DND-41 (cell line): Measurements from ENCODE around the gene TMED5.

Experiments
- ATAC-seq: fragments of 200-7000 bp; cut with Tn5 transposase; 3 replicates; pipeline ENCODE4 v1.9.1; 2021; ENCODE audit warnings: low read depth; ENCODE audit not compliant: insufficient read depth
- DNase-seq: peaks from one replicate; pipeline ENCODE4 v3.0.0-alpha.2; 2020
- H2AFZ ChIP-seq: 2 replicates; pipeline ENCODE4 v1.6.0; 2012; ENCODE audit warnings: low read depth, low read length
- H3K27ac ChIP-seq: 2 replicates; pipeline ENCODE4 v1.5.1; 2012; ENCODE audit warnings: low read length, inconsistent platforms
- H3K27me3 ChIP-seq: fragments of 200-600 bp; sonication (generic); 2 replicates; pipeline ENCODE4 v1.6.0; 2012; ENCODE audit warnings: low read length, mild to moderate bottlenecking, inconsistent platforms; ENCODE audit not compliant: insufficient read depth, poor library complexity
- H3K36me3 ChIP-seq: 2 replicates; pipeline ENCODE4 v1.5.1; 2012; ENCODE audit warnings: low read length, inconsistent platforms; ENCODE audit not compliant: insufficient read depth
- H3K4me1 ChIP-seq: 2 replicates; pipeline ENCODE4 v1.5.1; 2012; ENCODE audit warnings: mild to moderate bottlenecking, low read length; ENCODE audit not compliant: insufficient read depth
- H3K4me2 ChIP-seq: 2 replicates; pipeline ENCODE4 v1.6.0; 2012; ENCODE audit warnings: mild to moderate bottlenecking, moderate library complexity, low read length, inconsistent platforms; ENCODE audit not compliant: insufficient read depth
- H3K4me3 ChIP-seq, 2 experiments: fragments of 200-600 bp in 1 of 2; shearing (Covaris generic) in 1 of 2; 2 replicates each; pipeline ENCODE4 v1.5.1; 2012 to 2016; ENCODE audit warnings: inconsistent platforms in 2 of 2, low read length in 2 of 2, mild to moderate bottlenecking in 2 of 2, low read depth in 1 of 2, moderate library complexity in 1 of 2
- H3K79me2 ChIP-seq: 2 replicates; pipeline ENCODE4 v1.6.0; 2012; ENCODE audit warnings: low read length, inconsistent platforms; ENCODE audit not compliant: insufficient read depth
- H3K9ac ChIP-seq: 2 replicates; pipeline ENCODE4 v1.6.0; 2012; ENCODE audit warnings: low read depth, mild to moderate bottlenecking, inconsistent platforms, low read length, moderate library complexity
- H3K9me3 ChIP-seq: 2 replicates; pipeline ENCODE4 v1.5.1; 2012; ENCODE audit warnings: low read length, moderate library complexity, mild to moderate bottlenecking, inconsistent platforms; ENCODE audit not compliant: insufficient read depth, severe bottlenecking
- H4K20me1 ChIP-seq: 2 replicates; pipeline ENCODE4 v1.6.0; 2012; ENCODE audit warnings: low read length; ENCODE audit not compliant: insufficient read depth
- EZH2 ChIP-seq: IDR thresholded peaks from 3 replicates; pipeline ENCODE4 v1.6.1; 2012; ENCODE audit warnings: borderline replicate concordance, low read depth, mild to moderate bottlenecking, moderate library complexity, low read length, inconsistent platforms; ENCODE audit not compliant: severe bottlenecking
- TF ChIP-seq, protein P1 (sequence below): IDR thresholded peaks from 2 replicates; pipeline ENCODE4 v1.5.1; 2012; ENCODE audit warnings: borderline replicate concordance, low read length, moderate library complexity, mild to moderate bottlenecking; ENCODE audit not compliant: poor library complexity, severe bottlenecking; ENCODE audit errors: extremely low read depth

Gene TMED5

DNA sequence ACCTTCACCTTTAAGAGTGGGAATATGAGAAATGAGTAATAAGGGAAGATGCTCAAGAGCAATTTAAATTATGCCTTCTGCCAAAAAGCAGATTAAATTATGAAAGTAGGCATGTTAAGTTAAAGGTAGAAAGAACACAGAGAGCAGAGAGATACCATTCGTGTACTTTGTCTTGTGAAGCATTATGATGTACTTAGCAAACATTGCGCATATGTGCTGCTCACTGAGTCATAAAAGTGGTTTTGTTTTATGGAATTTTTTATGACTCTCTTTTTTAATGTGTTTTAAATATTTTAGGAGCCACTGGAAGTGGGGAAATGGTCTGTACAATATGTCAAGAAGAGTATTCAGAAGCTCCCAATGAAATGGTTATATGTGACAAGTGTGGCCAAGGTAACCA is 65.8 kb downstream of the TMED5 start:
- no peak overlapping the region for H3K4me3 ChIP-seq
- no peak overlapping the region for H3K27ac ChIP-seq
- no peak overlapping the region for H2AFZ ChIP-seq
- DNase-seq (no peak), ATAC-seq (no peak)
- H3K36me3 ChIP-seq = peaks cover 100% of the 10 kb centered on the region
- no peaks in the 10 kb centered on the region for H3K9me3 ChIP-seq
- no peaks in the 10 kb centered on the region for H3K4me1 ChIP-seq
- peaks cover 63% of the 10 kb centered on the region for H4K20me1 ChIP-seq
- H3K4me2 ChIP-seq = no peak overlapping the region
- no peaks in the 10 kb centered on the region for H3K27me3 ChIP-seq
- peaks cover 100% of the 10 kb centered on the region for H3K79me2 ChIP-seq
- no peak overlapping the region for H3K9ac ChIP-seq
- TF ChIP-seq, protein P1, sequence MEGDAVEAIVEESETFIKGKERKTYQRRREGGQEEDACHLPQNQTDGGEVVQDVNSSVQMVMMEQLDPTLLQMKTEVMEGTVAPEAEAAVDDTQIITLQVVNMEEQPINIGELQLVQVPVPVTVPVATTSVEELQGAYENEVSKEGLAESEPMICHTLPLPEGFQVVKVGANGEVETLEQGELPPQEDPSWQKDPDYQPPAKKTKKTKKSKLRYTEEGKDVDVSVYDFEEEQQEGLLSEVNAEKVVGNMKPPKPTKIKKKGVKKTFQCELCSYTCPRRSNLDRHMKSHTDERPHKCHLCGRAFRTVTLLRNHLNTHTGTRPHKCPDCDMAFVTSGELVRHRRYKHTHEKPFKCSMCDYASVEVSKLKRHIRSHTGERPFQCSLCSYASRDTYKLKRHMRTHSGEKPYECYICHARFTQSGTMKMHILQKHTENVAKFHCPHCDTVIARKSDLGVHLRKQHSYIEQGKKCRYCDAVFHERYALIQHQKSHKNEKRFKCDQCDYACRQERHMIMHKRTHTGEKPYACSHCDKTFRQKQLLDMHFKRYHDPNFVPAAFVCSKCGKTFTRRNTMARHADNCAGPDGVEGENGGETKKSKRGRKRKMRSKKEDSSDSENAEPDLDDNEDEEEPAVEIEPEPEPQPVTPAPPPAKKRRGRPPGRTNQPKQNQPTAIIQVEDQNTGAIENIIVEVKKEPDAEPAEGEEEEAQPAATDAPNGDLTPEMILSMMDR = no peak

DNA sequence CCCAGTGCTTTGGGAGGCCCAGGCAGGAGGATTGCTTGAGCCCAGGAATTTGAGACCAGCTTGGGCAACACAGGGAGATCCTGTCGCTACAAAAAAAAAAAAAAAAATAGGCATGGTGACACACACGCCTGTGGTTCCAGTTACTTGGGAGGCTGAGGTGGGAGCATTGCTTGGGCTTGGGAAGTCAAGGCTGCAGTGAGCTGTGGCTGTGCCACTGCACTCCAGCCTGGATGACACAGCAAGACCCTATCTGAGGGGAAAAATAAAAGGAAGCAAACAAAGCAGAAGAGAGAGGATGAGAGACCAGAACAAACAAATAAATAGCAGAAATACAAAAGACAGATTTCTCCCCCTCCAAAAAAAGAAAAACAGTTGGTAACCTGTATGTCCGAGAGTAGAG is 67.1 kb downstream of the TMED5 start:
- peaks cover 72% of the 10 kb centered on the region for H4K20me1 ChIP-seq
- H2AFZ ChIP-seq = no peak overlapping the region
- no peak for DNase-seq
- no peak for ATAC-seq
- peaks cover 99% of the 10 kb centered on the region for H3K36me3 ChIP-seq
- H3K9me3 ChIP-seq = no peaks in the 10 kb centered on the region
- H3K4me1 ChIP-seq = no peaks in the 10 kb centered on the region; the same call in 1 of the 2 replicates
- no peaks in the 10 kb centered on the region for H3K27me3 ChIP-seq
- no peak overlapping the region for H3K9ac ChIP-seq
- no peak for TF ChIP-seq EZH2
- TF ChIP-seq, protein P1 = no peak
- H3K79me2 ChIP-seq = peaks cover 100% of the 10 kb centered on the region
- no peak overlapping the region for H3K4me3 ChIP-seq
- no peak overlapping the region for H3K4me2 ChIP-seq
- H3K27ac ChIP-seq = no peak overlapping the region

DNA sequence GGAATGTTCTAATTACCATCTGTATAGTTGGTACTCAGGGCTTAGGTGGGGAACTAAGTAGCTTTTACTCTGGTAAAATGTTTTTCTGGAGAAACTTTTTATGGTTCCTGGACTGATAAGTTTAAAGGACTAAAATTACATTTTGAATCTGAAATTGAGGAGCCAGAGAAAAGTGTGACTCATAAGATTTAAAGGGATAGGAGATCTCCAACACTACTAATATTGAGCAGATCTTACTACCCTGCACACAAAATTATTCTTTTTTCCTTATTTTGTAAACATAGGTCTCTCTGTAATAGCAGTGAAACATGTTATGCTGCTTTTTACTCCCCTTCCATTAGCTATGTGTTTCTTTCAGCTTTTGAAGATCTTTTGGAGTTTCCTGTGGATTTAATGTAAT is 68.7 kb downstream of the TMED5 start:
- H3K4me2 ChIP-seq = no peak overlapping the region
- H3K4me3 ChIP-seq = no peak overlapping the region
- H3K27ac ChIP-seq = peak overlapping the region; percentile 32
- H4K20me1 ChIP-seq = peaks cover 82% of the 10 kb centered on the region
- TF ChIP-seq, protein P1 = no peak
- TF ChIP-seq EZH2 = no peak
- DNase-seq = no peak
- no peak overlapping the region for H3K9ac ChIP-seq
- no peak overlapping the region for H2AFZ ChIP-seq
- no peaks in the 10 kb centered on the region for H3K9me3 ChIP-seq
- H3K4me1 ChIP-seq = peaks cover 4% of the 10 kb centered on the region; the same call in 1 of the 2 replicates
- ATAC-seq = no peak
- peaks cover 99% of the 10 kb centered on the region for H3K36me3 ChIP-seq
- H3K27me3 ChIP-seq = no peaks in the 10 kb centered on the region
- peaks cover 100% of the 10 kb centered on the region for H3K79me2 ChIP-seq

GRCh38 chr1:93111065-93111464 is 69.1 kb downstream of the TMED5 start:
- no peaks in the 10 kb centered on the region for H3K9me3 ChIP-seq
- no peak for TF ChIP-seq EZH2
- TF ChIP-seq, protein P1 = no peak
- H4K20me1 ChIP-seq = peaks cover 83% of the 10 kb centered on the region
- no peak overlapping the region for H2AFZ ChIP-seq
- ATAC-seq (no peak), DNase-seq (no peak)
- H3K36me3 ChIP-seq = peaks cover 98% of the 10 kb centered on the region
- H3K79me2 ChIP-seq = peaks cover 100% of the 10 kb centered on the region
- H3K4me1 ChIP-seq = peaks cover 4% of the 10 kb centered on the region; the same call in 1 of the 2 replicates
- H3K27me3 ChIP-seq = no peaks in the 10 kb centered on the region
- H3K9ac ChIP-seq = no peak overlapping the region
- no peak overlapping the region for H3K4me3 ChIP-seq
- H3K4me2 ChIP-seq = no peak overlapping the region
- H3K27ac ChIP-seq = no peak overlapping the region
